Measurements from ENCODE around the gene C1QTNF8.

C1QTNF8 gene

GRCh38 chr16:1127971-1128715 lies 32.1 kb upstream of the C1QTNF8 start:
- DNase-seq (ENCODE audit: low read depth in 2 of 2) = no peak

DNA sequence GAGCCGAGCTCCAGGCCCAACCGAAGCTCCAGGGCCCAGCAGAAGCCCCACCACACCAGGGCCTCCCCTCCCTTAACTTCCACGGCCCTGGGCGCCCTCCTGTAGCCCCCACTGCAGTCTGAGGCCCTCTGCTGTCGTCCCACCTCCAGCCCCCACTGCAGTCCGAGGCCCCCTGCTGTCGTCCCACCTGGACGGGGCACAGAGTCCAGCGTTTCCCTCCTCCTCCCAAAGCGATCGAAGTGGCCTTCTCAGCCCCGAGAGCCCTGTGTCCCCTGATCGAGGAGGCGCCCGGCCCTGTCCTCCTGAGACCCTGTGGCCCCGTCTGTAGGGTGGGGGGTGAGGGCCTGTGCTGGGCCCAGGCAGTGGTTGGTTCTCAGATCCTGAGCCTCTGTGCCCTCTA lies 31.1 kb upstream of the C1QTNF8 start:
- no peak for DNase-seq (ENCODE audit: low read depth in 2 of 2)

GRCh38 chr16:1126586-1126985 lies 30.5 kb upstream of the C1QTNF8 start:
- no peak for DNase-seq (ENCODE audit: low read depth in 2 of 2)

DNA sequence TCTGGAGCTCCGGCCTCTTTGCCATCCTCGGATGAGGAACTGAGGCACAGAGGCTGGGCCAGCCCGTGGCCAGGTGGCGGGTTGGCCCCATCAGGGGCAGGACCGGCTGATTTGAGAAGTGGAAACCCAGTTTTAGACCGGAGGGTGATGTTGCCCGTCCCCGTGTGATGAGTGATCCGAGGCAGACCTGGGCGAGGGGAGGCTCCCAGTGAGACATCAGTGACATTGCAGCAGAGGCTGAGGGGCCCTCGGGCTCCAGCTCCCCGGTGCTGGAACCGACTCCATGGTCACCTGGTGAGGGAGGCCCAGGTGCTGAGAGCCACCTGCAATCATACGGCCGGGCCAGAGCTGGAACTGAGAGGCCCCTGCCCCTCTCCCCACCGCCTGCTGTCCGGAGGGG lies 30.0 kb upstream of the C1QTNF8 start:
- no peak for DNase-seq (ENCODE audit: low read depth in 2 of 2)

- DNase-seq (ENCODE audit: low read depth in 2 of 2) = no peak
Measured at GRCh38 chr16:1125471-1125870, 29.4 kb upstream of the C1QTNF8 start.

DNA sequence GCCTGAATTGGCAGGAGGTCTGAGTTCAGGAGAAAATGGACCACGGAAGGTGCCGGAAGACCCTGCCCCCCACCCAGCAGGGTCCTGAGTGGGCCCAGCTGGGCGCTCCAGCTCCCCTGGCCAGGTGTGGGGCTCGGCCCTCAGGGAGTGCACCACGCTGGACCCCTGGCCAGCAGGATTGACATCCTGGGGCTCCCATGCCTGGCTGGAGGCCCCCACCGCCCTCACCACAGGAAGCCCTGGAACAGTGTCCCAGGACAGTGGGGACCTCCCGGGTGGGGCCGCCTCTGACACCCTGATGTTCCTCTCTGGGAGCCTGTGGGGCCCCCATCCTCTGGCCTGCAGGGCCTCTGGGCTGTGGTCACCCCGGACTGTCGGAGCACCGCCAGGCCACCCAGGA lies 28.8 kb upstream of the C1QTNF8 start:
- no peak for DNase-seq (ENCODE audit: low read depth in 2 of 2)

DNA sequence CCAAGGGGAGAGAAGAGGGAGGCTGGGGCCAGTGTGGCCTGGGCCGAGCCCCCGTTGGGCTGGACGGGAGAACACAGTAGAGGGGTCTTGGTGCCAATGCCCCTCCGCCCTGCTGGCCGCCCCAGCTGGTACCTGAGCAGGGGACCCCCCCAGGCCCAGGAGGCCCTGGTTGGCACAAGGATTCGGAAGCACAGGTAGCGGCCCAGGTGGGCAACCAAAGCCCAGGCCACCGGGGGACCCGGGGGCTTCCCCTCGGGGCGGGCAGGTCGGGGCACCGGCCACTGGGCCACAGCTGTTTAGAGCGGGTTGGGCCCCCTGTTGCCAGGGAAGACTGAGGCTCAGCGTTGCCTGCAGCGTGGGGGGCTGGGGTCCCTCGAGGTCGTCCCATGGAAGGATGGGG lies 28.2 kb upstream of the C1QTNF8 start:
- DNase-seq (ENCODE audit: low read depth in 2 of 2) = no peak

DNA sequence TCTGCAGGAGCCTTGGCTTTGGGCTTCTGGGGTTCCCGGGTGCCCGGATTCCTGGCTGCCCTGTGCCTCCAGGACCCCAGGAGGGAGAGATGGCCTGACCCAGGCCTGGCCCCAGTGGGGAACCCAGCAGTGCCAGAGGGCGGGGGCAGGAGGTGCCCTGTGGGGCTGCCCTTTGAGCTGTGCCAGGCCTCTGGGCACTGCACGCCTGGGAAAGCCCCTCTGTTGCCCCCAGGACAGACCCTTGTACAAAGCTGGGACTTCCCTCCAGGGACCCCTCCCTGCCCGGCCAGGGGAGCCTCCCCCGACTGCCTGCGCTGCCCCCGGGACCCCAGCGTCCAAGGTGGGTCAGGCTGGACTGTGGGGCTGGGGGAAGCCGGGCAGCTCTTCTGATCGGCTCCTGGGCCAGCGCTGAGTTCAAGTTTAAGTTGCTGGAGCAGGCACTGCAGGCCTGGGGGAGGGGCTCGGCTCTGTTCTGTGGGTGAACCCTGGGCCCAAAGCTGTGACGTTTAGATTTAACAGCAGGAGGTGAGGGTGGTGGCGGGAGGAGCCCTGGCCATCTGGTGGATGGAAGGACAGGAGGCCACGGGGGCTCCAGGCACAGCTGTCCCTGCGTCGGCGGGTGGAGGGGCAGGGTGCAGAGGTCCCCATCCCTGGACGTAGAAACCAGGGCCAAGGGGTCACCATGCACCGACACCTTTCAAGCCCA lies 27.6 kb upstream of the C1QTNF8 start:
- DNase-seq (ENCODE audit: low read depth in 2 of 2) = no peak

- no peak for DNase-seq (ENCODE audit: low read depth in 2 of 2)
Measured at GRCh38 chr16:1122398-1122765, 26.3 kb upstream of the C1QTNF8 start.

DNA sequence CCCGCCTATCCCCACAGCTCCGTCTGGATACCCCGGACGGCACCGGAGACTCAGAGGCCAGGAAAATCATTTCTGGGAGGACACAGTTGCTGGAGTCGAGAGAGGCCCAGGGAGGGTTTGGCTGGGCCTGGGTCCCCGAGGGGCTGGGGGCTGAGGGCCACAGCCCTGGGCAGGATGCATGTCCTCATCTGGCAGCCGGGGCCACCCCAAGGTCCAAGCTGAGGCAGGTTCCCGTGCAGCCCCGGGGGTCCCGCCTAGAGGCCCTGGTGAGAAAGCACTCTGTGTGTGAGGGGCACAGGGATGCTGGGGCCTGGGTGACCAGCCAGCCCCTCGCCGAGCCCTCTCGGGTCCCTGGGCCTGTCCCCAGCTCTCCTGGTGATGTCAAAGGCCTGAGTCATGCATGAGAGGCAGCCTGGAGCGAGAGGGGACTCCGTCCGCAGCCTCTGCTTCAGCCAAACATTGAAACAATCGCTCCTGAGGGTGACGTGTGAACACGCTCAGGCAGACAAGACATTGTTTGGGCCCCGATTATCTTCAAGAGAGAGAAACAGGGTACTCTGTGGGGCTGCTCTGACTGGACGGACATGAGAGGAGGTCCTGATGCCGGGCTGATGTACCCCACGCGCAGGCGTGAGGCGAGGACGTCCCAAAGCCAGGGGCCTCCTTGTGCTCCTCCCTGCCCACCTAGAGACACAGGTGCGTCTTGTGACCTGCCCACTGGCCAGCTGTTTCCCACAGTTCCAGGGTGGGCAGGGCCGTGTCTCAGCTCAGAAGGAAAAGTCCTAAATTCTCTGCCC lies 25.8 kb upstream of the C1QTNF8 start:
- no peak for DNase-seq (ENCODE audit: low read depth in 2 of 2)

- no peak for DNase-seq (ENCODE audit: low read depth in 2 of 2)
Measured at GRCh38 chr16:1121009-1121408, 25.0 kb upstream of the C1QTNF8 start.

- no peak for DNase-seq (ENCODE audit: low read depth in 2 of 2)
Measured at GRCh38 chr16:1120577-1120941, 24.5 kb upstream of the C1QTNF8 start.

DNA sequence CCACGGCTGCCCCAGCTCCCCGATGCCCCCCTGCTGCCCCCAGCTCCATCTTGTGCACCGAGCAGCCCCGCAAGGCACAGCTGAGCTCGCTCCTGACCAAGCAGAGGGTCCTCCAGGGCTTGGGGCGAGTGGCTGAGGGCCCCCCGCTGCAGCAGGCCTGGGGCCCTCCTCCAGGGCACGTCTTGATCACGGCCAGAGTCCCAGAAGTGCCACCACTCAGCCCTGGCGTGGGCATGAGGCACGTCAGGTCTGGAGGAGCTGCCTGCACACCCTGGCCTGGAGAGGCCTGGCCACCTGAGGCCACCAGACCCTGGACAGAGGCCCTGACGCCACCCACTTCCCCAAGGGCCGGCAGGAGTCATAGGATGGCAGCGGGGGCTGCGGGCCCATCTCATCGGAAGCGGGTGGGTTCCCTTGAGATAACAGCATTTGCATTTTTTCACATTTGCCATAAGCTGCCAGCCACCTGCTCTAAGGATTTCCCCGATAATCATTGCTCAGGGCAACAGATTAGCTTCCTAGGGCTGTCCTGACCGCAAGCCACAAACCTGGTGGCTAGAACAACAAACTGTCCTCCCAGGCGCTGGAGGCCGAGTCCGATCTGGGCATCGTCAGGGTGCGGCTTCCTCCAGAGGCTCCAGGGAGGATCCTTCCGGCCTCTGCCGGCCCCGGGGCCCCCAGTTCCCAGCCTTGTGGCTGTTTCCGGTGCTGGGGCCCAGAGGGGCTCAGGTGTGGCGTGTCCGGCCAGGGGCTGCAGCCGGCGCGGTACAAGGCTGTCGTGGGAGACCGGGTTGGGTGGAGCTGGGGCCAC lies 23.9 kb upstream of the C1QTNF8 start:
- DNase-seq (ENCODE audit: low read depth in 2 of 2) = no peak

- DNase-seq (ENCODE audit: low read depth in 2 of 2) = no peak
Measured at GRCh38 chr16:1119129-1119528, 23.1 kb upstream of the C1QTNF8 start.

GRCh38 chr16:1117926-1118325 lies 21.9 kb upstream of the C1QTNF8 start:
- no peak for DNase-seq (ENCODE audit: low read depth in 2 of 2)

- DNase-seq (ENCODE audit: low read depth in 2 of 2) = no peak
Measured at GRCh38 chr16:1117176-1117900, 21.3 kb upstream of the C1QTNF8 start.

DNA sequence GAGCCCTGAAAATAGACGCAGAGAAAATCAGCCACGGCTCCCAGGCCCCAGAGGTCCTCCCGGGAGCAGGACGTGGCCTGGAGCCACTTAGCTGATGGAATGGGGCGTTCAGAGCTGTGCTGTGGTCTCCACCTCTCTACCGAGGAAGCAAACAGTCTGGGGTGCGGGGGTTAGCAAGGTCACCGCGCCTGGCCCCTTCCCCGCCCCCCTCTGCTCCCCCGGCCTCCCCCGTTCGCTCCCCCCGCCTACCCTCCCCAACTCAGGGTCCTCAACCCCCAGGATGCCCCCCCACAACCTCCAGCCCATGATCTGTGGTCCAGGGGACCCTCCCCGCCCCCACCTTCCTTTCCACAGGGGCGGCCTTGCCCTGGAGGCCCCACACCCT lies 20.6 kb upstream of the C1QTNF8 start:
- no peak for DNase-seq (ENCODE audit: low read depth in 2 of 2)

DNA sequence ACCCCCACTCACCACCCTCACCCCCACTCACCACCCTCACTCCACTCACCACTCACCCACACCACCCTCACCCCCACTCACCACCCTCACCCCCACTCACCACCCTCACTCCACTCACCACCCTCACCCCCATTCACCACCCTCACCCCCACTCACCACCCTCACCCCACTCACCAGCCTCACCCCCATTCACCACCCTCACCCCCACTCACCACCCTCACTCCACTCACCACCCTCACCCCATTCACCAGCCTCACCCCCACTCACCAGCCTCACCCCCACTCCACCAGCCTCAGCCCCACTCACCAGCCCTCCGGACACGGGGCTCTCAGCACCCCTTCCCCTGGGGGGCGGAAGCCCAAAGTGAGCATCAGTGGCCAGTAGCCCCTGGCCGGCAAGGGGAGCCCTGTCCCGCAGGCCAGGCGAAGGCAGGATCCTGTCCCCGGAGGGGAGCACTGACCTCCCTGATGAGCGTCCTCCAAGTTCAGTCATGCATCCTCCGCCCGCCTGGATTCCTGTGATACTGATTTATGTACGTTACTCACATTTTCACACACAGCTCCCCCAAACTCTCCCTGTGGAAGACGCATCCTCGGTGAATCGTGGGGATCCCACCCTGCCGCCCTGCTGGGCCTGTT lies 18.0 kb upstream of the C1QTNF8 start:
- DNase-seq (ENCODE audit: low read depth in 2 of 2) = no peak

- no peak for DNase-seq (ENCODE audit: low read depth in 2 of 2)
Measured at GRCh38 chr16:1113489-1113888, 17.4 kb upstream of the C1QTNF8 start.

DNA sequence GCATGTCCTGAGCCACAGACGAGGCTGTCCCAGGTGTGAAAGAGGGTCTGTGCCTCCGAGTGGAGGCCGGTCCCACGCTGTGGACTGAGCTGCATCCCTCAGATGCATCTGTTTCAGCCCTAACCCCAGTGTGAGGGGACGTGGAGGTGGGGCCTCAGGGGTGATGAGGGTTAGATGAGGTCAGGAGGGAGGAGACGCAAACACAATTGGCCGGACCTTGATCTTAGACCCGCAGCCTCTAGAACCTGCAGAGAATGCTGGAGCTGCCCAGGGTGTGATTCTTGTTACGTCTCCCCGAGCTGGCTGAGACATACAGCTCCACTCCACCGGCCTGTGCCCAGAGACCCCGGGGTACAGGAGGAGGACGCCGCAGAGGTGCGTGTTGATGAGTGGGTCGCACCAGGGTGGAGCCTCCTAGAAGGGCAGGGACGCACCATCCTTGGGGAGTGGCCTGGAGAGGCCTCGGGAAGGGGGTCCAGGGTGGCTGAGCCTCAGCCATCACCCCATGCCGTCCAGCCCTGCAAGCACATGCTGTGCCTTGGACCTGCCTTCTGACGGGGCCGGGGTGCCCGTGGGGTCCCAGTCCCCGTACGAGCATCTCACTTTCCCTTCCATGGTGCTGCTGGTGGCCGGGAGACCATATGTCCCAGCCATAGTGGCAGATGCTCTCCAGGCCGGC lies 16.6 kb upstream of the C1QTNF8 start:
- no peak for DNase-seq (ENCODE audit: low read depth in 2 of 2)
